Bronchial epithelial cell (primary cell): ENCODE measurements around the gene TMEM82. TPM values are rescaled to one million over a fixed set of nuclear protein-coding genes. Genes with fewer than 3 reads are reported as not detected.

Experiments
- DNase-seq: peaks from one replicate; pipeline ENCODE4 v3.0.0-alpha.2; 2010; ENCODE audit warnings: low read depth
- FAIRE-seq: peaks from 2 replicates; lab custom pipeline; 2011; peaks lifted over from hg19 to GRCh38; lab: Jason Lieb, UNC
- H3K27me3 ChIP-seq: 2 replicates; pipeline ENCODE4 v1.5.1; 2011; ENCODE audit warnings: low read length; ENCODE audit not compliant: control insufficient read depth, insufficient read depth
- H3K36me3 ChIP-seq: 2 replicates; pipeline ENCODE4 v1.5.1; 2011; ENCODE audit warnings: low read length; ENCODE audit not compliant: control insufficient read depth, insufficient read depth
- H3K4me3 ChIP-seq: 2 replicates; pipeline ENCODE4 v1.5.1; 2011; ENCODE audit warnings: mild to moderate bottlenecking, low read depth, low read length, control low read depth
- total RNA-seq: library from RNA; depleted of rRNA; stranded (reverse); fragments of >200 nt; gene quantifications from 2 replicates; pipeline ENCODE4 v1.2.1, GENCODE V29; 2014
- TF ChIP-seq, protein P1 (sequence below): IDR thresholded peaks from 2 replicates; pipeline ENCODE4 v1.5.1; 2011; ENCODE audit warnings: mild to moderate bottlenecking, moderate library complexity, low read length, control low read depth, inconsistent platforms; ENCODE audit not compliant: insufficient read depth, severe bottlenecking

Gene TMEM82
- total RNA-seq, 1 donor from 2014 or later = not detected

DNA sequence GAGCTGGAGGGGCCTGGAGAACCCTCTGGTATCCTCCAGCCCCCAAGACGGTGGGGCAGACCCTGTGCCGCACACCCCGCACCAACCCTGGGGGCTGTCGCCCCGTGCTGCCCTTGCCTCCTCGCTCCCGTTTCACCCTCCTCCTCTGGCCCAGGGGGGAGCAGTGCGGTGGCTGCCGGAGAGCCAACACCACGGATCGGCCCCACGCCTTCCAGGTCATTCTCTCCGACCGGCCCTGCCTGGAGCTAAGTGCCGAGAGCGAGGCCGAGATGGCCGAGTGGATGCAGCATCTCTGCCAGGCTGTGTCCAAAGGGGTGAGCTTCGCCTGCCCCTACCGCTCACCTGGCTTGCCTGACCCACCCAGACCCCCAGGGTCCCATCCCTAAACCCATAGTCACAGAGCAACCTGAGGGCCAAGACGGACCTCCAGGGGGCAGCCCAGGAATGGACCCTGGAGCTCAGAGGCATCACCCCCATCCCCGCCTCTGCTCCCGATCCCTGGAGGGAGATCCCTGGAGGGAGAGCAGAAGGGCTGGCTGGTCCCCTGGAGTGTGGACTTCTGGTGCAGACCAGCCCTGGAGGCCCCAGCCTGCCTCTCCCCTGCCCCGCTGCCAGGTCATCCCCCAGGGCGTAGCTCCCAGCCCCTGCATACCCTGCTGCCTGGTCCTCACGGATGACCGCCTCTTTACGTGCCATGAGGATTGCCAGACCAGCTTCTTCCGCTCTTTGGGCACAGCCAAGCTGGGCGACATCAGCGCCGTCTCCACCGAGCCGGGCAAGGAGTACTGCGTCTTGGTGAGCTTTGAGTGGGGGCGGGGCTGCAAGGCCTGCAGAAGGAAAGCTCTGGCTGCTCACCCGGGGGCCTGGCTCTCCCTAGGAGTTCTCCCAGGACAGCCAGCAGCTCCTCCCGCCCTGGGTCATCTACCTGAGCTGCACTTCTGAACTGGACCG lies 10.3 kb upstream of the TMEM82 start:
- H3K4me3 ChIP-seq = no peak overlapping the region
- FAIRE-seq (no peak), DNase-seq (no peak)
- TF ChIP-seq, protein P1, sequence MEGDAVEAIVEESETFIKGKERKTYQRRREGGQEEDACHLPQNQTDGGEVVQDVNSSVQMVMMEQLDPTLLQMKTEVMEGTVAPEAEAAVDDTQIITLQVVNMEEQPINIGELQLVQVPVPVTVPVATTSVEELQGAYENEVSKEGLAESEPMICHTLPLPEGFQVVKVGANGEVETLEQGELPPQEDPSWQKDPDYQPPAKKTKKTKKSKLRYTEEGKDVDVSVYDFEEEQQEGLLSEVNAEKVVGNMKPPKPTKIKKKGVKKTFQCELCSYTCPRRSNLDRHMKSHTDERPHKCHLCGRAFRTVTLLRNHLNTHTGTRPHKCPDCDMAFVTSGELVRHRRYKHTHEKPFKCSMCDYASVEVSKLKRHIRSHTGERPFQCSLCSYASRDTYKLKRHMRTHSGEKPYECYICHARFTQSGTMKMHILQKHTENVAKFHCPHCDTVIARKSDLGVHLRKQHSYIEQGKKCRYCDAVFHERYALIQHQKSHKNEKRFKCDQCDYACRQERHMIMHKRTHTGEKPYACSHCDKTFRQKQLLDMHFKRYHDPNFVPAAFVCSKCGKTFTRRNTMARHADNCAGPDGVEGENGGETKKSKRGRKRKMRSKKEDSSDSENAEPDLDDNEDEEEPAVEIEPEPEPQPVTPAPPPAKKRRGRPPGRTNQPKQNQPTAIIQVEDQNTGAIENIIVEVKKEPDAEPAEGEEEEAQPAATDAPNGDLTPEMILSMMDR = no peak
- H3K36me3 ChIP-seq = peaks cover 35% of the 10 kb centered on the region
- H3K27me3 ChIP-seq = no peaks in the 10 kb centered on the region

DNA sequence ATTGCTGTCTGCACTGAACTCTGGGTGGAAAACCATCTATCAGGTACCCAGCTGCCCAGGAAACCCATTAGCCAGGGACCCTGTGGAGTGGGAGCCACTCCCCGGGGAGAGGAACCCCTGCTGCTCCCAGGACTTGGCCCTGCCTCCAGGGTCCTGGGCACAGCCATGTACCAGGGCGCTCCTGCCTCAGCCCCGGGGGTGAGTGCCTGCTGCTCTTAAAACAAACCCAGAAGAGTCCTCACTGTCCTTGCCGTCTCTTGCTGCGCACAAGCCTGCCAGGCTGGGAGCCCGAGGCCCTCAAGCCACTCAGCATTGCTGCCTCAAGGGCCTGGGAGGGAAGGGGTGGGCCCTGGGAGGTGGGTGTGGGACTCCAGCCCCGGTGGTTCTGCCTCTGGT lies 9.6 kb upstream of the TMEM82 start:
- no peak for FAIRE-seq
- H3K36me3 ChIP-seq = peaks cover 30% of the 10 kb centered on the region
- TF ChIP-seq, protein P1 = no peak

GRCh38 chr1:15733218-15733725 lies 9.0 kb upstream of the TMEM82 start:
- TF ChIP-seq, protein P1 = no peak
- Histone ChIP-seq H3K4me3 (no peak overlapping the region), H3K27me3 (no peaks in the 10 kb centered on the region), H3K36me3 (peaks cover 28% of the 10 kb centered on the region)
- FAIRE-seq (no peak), DNase-seq (no peak)

More for the DNA sequence above, 9.6 kb upstream of the TMEM82 start:
- no peak overlapping the region for H3K4me3 ChIP-seq
- no peaks in the 10 kb centered on the region for H3K27me3 ChIP-seq
- DNase-seq = no peak

GRCh38 chr1:15733726-15734226 lies 8.5 kb upstream of the TMEM82 start:
- DNase-seq (no peak), FAIRE-seq (no peak)
- TF ChIP-seq, protein P1 = no peak
- no peaks in the 10 kb centered on the region for H3K27me3 ChIP-seq
- H3K4me3 ChIP-seq = no peak overlapping the region
- H3K36me3 ChIP-seq = peaks cover 24% of the 10 kb centered on the region

DNA sequence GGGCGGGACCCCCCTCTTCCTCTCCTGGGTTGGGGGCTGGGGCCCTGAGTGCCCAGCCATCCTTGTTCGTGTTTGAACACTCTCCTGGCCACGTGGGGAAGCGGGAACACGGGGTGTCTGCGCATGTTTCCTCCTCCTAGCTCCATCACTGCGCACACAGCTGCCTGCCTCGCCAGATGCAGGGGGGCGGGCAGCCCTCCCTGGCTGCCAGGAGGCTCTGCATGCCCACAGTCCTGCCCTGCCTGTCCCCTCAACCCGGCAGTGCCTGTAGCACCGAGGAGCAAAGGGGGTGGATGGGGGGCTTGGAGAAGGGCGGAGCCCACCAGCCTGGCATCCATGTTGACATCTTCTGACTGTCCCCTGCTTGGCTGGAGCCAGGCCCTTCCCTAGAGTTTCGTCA lies 8.0 kb upstream of the TMEM82 start:
- no peaks in the 10 kb centered on the region for H3K27me3 ChIP-seq
- FAIRE-seq = no peak
- TF ChIP-seq, protein P1 = no peak
- no peak for DNase-seq
- H3K4me3 ChIP-seq = no peak overlapping the region
- H3K36me3 ChIP-seq = peaks cover 22% of the 10 kb centered on the region
